ENCODE results near the gene NCR2. TPM values are rescaled to one million over a fixed set of nuclear protein-coding genes. Genes with fewer than 3 reads are reported as not detected.

Gene NCR2
- polyA plus RNA-seq, 1 of the 3 experiments (the other 2 are of a cell fraction) = not detected

Small RNAs within 50 kb of the gene (small RNA-seq; reads per million reads assigned to genes)
- 0 reads per million in 7 experiments for gene RNU6-643P

Other genes with a start within 250 kb of the NCR2 start
- gene TREML1, start 181.3 kb upstream of the NCR2 start, polyA plus RNA-seq (2012; rRNA removed) = not detected in 2 replicates
- not detected in 2 replicates for gene TREM2, start 172.5 kb upstream of the NCR2 start, polyA plus RNA-seq (2012; rRNA removed)
- gene TREML2, start 134.5 kb upstream of the NCR2 start, polyA plus RNA-seq (2012; rRNA removed) = not detected in 2 replicates
- not detected in 2 replicates for gene TREML4, start 107.3 kb upstream of the NCR2 start, polyA plus RNA-seq (2012; rRNA removed)
- not detected in 2 replicates for gene TREM1, start 48.9 kb upstream of the NCR2 start, polyA plus RNA-seq (2012; rRNA removed)
- gene FOXP4, start 210.8 kb downstream of the NCR2 start, polyA plus RNA-seq (2012; rRNA removed) = 2.5 and 7.3 TPM in 2 replicates

Measured in SK-N-SH (cell line).